GM12865 (cell line): ENCODE results near the gene CCND2.

ENCODE experiments used
- DNase-seq: peaks from one replicate; pipeline ENCODE4 v3.0.0; 2010; ENCODE audit warnings: low read depth
- H3K4me3 ChIP-seq: 2 replicates; pipeline ENCODE4 v1.5.1; 2011; ENCODE audit warnings: mild to moderate bottlenecking, low read depth, low read length, control low read depth
- CTCF ChIP-seq: IDR thresholded peaks from 2 replicates; pipeline ENCODE4 v1.5.1; 2011; ENCODE audit warnings: low read length, control low read depth, low read depth, inconsistent platforms; ENCODE audit not compliant: insufficient read depth; ENCODE audit errors: missing control alignments

CCND2 gene

GRCh38 chr12:4276524-4277204 is 3.1 kb downstream of the CCND2 start:
- peak overlapping the region; percentile 87 for H3K4me3 ChIP-seq
- TF ChIP-seq CTCF: peak; percentile 88
- DNase-seq: peak; percentile 94

- no peak for DNase-seq
- TF ChIP-seq CTCF: no peak
- H3K4me3 ChIP-seq: no peak overlapping the region
Observed at GRCh38 chr12:4277205-4277543, 3.6 kb downstream of the CCND2 start.

- no peak for TF ChIP-seq CTCF
- no peak overlapping the region for H3K4me3 ChIP-seq
- DNase-seq: no peak
Observed at GRCh38 chr12:4277857-4278256, 4.3 kb downstream of the CCND2 start.

GRCh38 chr12:4278329-4279197 is 5.0 kb downstream of the CCND2 start:
- DNase-seq: no peak

GRCh38 chr12:4279198-4279690 is 5.7 kb downstream of the CCND2 start:
- no peak for DNase-seq
- H3K4me3 ChIP-seq: no peak overlapping the region
- TF ChIP-seq CTCF: no peak

More at GRCh38 chr12:4278329-4279197, 5.0 kb downstream of the CCND2 start:
- H3K4me3 ChIP-seq: no peak overlapping the region
- TF ChIP-seq CTCF: no peak

- no peak overlapping the region for H3K4me3 ChIP-seq
- no peak for TF ChIP-seq CTCF
- DNase-seq: no peak
Observed at GRCh38 chr12:4280351-4281163, 7.0 kb downstream of the CCND2 start.
